ENCODE data around the gene SDR42E1.

GRCh38 chr16:82011199-82011641, at the start of gene SDR42E1:
- TF ChIP-seq RFXANK (CRISPR knock-in tag; IDR thresholded peaks at IDR 0.05) (no peak), SMC3 (IDR thresholded peaks at IDR 0.05; ENCODE audit: low read length) (no peak), NR1H2 (CRISPR knock-in tag; IDR thresholded peaks at IDR 0.05; ENCODE audit: borderline replicate concordance, low read depth) (no peak), CEBPB (IDR thresholded peaks at IDR 0.05; ENCODE audit: borderline replicate concordance, low read depth, low read length) (no peak), CTCF (CRISPR knock-in tag; IDR thresholded peaks at IDR 0.05) (no peak), MYNN (CRISPR knock-in tag; IDR thresholded peaks at IDR 0.05; ENCODE audit: low read depth) (no peak), ZNF788 (CRISPR knock-in tag; IDR thresholded peaks at IDR 0.05; ENCODE audit: borderline replicate concordance) (no peak), GMEB2 (CRISPR knock-in tag; IDR thresholded peaks at IDR 0.05; ENCODE audit: low read depth) (no peak), ATF7 (IDR thresholded peaks at IDR 0.05) (no peak), ATF7 (CRISPR knock-in tag; IDR thresholded peaks at IDR 0.05) (no peak), USF2 (IDR thresholded peaks at IDR 0.05; ENCODE audit: low read depth, low read length) (no peak), USF2 (CRISPR knock-in tag; IDR thresholded peaks at IDR 0.05; ENCODE audit: borderline replicate concordance) (no peak)
